GM18873 (cell line): ENCODE measurements around the gene ARPC1B.
A peak's percentile ranks its signal among the peaks of the same experiment; 100 is the strongest.

Experiments used
- ATAC-seq: cut with Tn5 transposase; IDR thresholded peaks from one replicate; pipeline ENCODE4 v1.9.1; 2021; ENCODE audit warnings: mild to moderate bottlenecking, moderate library complexity, moderate number of reproducible peaks; ENCODE audit not compliant: unreplicated experiment, low FRiP score

ARPC1B gene

DNA sequence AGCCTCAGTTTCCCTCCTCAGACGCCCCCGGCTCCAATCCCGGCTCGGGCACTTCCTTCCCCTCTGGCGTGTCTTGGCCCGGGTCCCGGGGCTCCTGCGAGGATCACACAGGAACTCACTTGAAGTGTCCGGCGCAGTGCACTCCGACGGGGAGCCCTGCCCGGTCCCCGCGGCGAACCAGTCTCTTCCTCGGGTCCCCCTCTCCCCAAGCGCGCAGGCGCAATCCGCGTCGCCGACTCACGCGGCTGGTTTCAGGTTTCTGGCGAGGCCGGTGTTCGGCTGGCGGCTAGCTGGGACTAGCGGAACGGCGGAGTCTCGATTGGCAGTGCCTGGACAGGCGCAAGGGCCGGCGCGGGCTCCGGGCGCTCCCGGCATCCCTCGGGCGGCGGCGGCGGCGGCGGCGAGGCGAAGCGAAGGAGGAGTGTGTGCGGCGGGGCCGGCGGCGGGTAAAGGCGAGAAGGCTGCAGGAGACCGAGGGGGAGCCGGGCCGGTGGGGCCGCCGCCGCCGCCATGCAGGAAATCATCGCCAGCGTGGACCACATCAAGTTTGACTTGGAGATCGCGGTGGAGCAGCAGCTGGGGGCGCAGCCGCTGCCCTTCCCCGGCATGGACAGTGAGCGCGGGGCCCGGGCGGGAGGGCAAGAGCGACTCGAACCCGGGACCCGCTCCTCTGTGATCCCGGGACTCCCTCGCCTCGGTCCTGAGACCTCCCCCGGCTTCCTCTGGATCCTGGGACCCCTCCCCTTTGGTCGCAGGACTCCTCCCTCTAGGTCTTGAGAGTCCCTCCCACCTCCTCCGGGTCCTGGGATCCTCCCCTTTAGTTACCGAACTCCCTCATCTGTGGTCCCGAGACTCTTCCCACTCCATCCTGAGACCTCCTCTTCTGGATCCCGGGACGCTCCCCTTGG, 64.3 kb downstream of the ARPC1B start, which contains the start of the genes CPSF4 and PTCD1:
TSS of gene CPSF4 (plus strand) at position 371 of the 908 bp plus-strand sequence. CDS start at position 511, 140 bp downstream.
TSS of gene PTCD1 (minus strand) at position 226 of the 908 bp plus-strand sequence. CDS start 3,556 bp downstream, outside the sequence.
- peak; percentile 83 for ATAC-seq

DNA sequence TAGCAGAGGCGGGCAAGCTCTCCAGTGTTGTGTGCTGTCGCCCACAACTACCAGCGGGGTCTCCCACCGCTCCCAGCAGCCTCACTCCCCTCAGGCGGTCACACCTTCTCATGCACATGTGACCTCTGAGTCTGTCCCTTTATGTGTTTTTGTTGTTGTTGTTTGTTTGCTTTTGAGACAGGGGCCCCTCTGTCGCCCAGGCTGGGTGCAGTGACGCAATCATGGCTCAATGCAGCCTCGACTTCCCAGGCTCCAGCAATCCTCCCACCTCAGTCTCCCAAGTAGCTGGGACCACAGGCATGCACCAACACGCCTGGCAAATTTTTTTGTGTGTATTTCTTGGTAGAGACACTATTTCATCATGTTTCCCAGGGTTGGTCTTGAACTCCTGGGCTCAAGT, 65.7 kb downstream of the ARPC1B start:
- no peak for ATAC-seq
